Mesodermal cell (in vitro differentiated cells): ENCODE data around the gene AUTS2.

Experiments
- H3K27ac ChIP-seq: 2 replicates; pipeline ENCODE4 v1.7.0; 2013; ENCODE audit warnings: mild to moderate bottlenecking, low read depth, low read length, moderate library complexity; ENCODE audit not compliant: severe bottlenecking
- H3K36me3 ChIP-seq: 2 replicates; pipeline ENCODE4 v1.7.1; 2013; ENCODE audit warnings: mild to moderate bottlenecking, low read length, moderate library complexity; ENCODE audit not compliant: control insufficient read depth, insufficient read depth
- H3K4me1 ChIP-seq: one replicate; pipeline ENCODE4 v1.7.1; 2013; ENCODE audit warnings: mild to moderate bottlenecking, low read length; ENCODE audit not compliant: insufficient read depth, control insufficient read depth, poor library complexity, severe bottlenecking
- H3K4me3 ChIP-seq: 2 replicates; pipeline ENCODE4 v1.7.0; 2013; ENCODE audit warnings: low read length, control low read depth, mild to moderate bottlenecking; ENCODE audit not compliant: insufficient read depth, poor library complexity, severe bottlenecking; ENCODE audit errors: extremely low read depth
- H3K9me3 ChIP-seq: 2 replicates; pipeline ENCODE4 v1.7.1; 2013; ENCODE audit warnings: mild to moderate bottlenecking, low read length, moderate library complexity; ENCODE audit not compliant: control insufficient read depth
- WGBS, 2 experiments: methylation state at CpG; one replicate each; pipeline ENCODE4 v1.1.5; 2013; ENCODE audit warnings: missing lambda C conversion rate in 2 of 2; ENCODE audit not compliant: insufficient coverage in 2 of 2; 5-methylcytosine and 5-hydroxymethylcytosine counted together

Gene AUTS2

DNA sequence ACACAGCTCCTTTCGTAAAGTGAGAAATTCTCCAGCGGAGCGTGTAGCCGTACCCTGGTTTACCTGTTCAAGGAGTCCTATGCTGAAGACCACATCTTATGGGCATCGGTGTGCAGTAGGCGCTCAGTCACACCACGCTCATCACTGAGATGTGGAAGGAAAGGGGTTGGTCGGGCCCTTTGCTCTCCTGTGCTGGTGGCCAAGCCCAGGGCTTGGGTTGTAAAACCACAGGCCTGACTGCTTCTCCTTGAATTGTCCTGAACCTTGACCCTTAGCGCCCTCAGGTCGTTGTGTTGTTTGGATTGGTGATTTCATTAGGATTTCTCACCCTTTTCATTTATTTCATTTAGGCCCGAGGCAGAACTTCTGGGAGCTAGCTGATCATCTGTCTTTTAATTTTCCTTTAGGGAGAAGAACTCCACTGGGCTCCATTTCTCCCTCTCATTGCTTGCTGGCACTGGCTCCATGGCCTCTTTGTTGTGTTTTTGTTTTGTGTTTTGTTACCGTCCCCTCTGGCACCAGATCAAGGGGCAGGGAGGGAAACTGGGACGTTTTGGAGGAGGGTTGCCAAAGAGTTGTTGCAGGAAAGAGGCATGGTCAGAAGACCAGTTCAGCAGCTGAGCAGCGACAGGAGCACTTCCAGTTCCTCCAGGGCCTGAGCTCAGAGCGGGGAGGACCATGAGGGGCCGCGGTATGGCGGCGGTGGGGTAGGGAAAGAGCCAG is 1022.2 kb downstream of the AUTS2 start:
- Histone ChIP-seq H3K9me3 (peaks cover 7% of the 10 kb centered on the region), H3K4me3 (no peak overlapping the region), H3K36me3 (no peaks in the 10 kb centered on the region), H3K4me1 (peaks cover 11% of the 10 kb centered on the region), H3K27ac (no peak overlapping the region)
- 79 to 84% methylated on average over 10 to 12 of the region's 19 CpGs for WGBS, 2 experiments

DNA sequence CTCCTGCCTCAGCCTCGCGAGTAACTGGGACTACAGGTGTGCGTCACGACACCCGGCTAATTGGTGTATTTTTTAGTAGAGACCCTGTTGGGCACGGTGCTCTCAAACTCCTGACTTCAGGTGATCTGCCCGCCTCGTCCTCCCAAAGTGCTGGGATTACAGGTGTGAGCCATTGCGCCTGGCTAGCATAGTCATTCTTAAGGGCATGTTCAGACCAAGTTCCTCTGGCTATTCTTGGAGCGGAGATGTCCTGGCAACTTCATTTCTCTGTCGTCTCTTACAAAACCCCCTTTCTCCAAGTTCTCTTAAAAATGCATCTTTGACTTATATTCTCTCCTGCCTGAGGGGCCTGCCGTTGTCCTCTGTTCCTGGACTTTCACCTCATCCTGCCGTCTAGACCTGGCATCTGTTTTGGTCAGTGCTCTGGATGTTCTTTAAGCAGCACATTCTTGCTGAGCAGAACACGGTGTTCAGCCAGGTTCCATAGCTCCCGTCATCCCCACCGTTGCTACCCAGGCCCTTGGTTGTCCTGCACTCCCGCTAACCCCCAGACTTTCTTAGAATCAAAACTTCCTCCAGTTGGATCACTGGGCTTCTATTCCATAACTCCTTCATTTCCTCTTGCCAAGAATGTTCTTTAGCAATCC is 1023.8 kb downstream of the AUTS2 start:
- H3K36me3 ChIP-seq, result no peaks in the 10 kb centered on the region
- peaks cover 11% of the 10 kb centered on the region for H3K4me1 ChIP-seq
- H3K4me3 ChIP-seq, result no peak overlapping the region
- H3K9me3 ChIP-seq, result peaks cover under 1% of the 10 kb centered on the region
- H3K27ac ChIP-seq, result no peak overlapping the region
- WGBS, 2 experiments, result 88 to 91% methylated on average over 16 to 17 of the region's 17 CpGs

DNA sequence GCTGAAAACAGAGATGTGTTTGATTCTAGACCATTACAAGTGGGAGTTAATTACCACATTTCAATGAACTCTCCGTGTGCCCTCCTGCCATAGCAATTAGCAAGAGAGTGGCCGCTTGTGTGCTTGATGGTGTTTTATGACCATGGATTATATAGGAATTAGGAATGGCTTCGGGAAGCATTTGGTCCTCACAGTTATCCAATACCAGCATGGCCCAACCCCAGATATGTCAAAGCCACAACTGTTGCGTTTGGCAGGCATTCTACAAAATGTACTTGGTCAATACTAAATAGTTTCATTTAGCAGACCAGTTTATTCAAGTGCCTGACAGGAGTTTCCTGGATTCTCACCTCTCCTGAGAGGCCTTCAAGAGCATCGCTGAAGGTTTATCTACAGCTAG is 1024.7 kb downstream of the AUTS2 start:
- Histone ChIP-seq H3K36me3 (no peaks in the 10 kb centered on the region), H3K4me1 (peaks cover 11% of the 10 kb centered on the region), H3K4me3 (no peak overlapping the region), H3K27ac (no peak overlapping the region), H3K9me3 (no peaks in the 10 kb centered on the region)
- 96 to 100% methylated on average over 1 to 4 of the region's 5 CpGs for WGBS, 2 experiments

DNA sequence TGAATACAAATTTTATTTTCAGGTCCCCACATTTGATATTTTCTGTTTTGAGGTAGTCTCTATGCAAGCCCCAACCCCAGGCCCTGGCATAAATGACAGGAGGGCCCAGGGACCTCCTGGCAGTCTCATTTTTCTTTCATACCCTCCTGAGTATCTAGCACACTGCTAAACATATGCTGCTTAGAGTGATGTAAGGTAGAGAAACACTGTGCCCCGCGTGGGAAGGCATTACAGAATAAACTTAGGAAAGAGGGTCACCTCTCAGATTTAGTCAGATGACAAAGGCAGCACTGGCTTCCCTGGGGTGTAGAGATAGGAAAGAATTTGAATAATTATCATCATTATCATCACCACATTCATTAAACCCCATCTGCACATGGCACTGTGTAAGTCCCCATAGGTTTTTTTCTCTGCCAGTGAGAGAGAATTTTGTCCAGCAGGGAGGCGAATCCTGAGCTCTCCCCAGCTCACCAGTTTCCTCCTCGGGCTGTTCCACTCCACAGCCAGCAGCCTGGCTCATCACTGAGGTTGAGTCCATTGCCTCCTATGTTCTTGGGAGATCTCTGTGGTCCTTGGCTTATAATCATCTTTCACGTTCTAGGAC is 1026.3 kb downstream of the AUTS2 start:
- H3K4me3 ChIP-seq, result no peak overlapping the region

DNA sequence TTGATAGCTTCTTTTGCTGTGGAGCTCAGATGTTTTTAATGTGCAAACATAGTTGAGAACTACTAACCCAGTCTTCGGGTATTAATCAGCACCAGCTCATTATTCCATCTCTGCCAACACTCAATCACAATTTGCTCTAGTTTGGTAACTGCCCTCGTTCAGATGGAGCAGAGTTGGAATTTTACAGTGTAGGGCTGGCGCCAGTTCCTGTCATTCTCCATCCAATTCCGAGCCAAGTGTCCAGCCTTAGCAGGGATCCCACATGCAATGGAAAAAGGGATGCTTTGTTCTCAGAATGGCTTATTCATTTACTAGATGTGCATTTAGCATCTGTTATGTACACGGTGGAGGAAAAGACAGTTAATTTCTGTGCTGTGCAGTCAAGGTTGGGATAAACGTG is 1029.2 kb downstream of the AUTS2 start:
- WGBS, 2 experiments, result 90 to 100% methylated on average over 4 to 5 of the region's 6 CpGs
- Histone ChIP-seq H3K27ac (no peak overlapping the region), H3K36me3 (no peaks in the 10 kb centered on the region), H3K4me3 (no peak overlapping the region), H3K4me1 (peaks cover 14% of the 10 kb centered on the region), H3K9me3 (no peaks in the 10 kb centered on the region)

More for the DNA sequence above, 1026.3 kb downstream of the AUTS2 start:
- Histone ChIP-seq H3K4me1 (peaks cover 5% of the 10 kb centered on the region), H3K9me3 (no peaks in the 10 kb centered on the region), H3K36me3 (no peaks in the 10 kb centered on the region), H3K27ac (no peak overlapping the region)
- WGBS, 2 experiments, result 73 to 80% methylated on average over 1 to 2 of the region's 5 CpGs

DNA sequence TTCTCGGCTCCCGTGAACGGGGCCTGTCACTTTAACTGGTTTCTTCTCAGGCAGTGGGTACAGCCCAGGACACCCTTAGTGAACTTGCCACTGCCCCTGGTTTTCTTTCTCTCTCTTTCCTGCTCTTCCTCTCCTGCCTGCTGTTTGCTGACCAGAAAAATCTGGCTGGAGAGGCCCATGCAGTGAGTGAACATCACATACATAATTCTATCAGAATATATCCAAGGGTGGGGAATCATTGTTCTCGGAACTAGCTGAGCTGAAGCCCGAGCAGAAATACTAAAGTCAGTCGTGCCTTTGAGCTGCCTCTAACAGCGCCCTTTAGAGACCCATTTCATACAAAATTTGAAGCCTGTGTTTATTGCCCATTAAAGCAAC is 1032.2 kb downstream of the AUTS2 start:
- Histone ChIP-seq H3K4me3 (no peak overlapping the region), H3K4me1 (peaks cover 25% of the 10 kb centered on the region), H3K36me3 (no peaks in the 10 kb centered on the region), H3K27ac (peak overlapping the region; percentile 41), H3K9me3 (no peaks in the 10 kb centered on the region)
- WGBS, 2 experiments, result 73 to 87% methylated on average over 6 to 7 of the region's 7 CpGs

DNA sequence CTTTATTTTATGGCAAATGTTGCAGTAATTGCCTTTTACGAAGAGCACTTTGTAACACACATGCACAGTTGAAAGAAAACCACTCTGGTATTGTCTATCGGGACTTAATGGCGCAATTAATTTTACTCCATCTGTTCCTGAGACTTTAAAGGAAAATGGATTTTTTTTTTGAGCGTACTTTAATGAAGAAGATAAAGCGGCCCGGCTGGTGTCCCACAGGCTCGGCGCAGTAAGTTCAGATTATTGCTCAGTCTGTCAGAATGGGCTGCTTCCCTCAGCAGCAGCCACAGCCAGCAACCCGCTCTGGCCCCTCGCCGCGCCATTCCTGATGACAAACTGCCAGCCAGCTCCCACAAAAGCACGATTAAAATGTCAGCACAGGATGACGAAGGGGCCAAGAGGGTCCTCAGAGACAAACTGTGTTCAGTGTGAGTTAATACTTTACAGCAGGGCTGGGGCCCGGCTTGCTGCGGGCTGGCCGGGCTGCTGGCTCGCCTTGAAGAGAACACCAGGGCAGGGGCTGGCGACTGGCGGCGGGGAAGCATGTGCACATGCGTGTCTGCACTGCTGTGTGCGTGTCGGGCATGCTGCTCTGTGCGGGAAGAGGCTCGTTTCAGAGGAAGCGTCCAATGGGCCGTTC is 1032.7 kb downstream of the AUTS2 start:
- peak overlapping the region; percentile 41 for H3K27ac ChIP-seq

DNA sequence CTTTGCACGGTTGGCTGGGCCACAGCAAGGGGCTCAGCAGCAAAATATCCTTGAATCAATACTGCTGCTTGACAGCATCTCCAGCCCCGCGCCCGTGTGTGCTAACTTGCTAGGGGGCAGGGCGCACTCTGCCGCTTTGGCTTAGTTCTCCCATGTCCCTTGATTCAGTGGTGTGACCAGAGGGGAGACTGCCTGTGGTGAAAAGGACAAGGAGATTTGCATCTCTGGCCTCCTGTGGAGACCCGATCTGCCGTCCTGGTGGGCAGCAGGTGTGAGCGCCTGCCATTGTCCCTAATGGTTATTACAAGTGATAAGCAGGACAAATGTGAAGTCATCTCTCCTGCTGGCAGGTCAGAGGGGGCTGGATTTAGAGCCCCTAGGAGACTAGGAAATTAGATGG is 1033.4 kb downstream of the AUTS2 start:
- Histone ChIP-seq H3K4me1 (peaks cover 28% of the 10 kb centered on the region), H3K4me3 (no peak overlapping the region), H3K9me3 (no peaks in the 10 kb centered on the region), H3K27ac (no peak overlapping the region), H3K36me3 (no peaks in the 10 kb centered on the region)
- WGBS, 2 experiments, result 49 to 53% methylated on average over 7 to 9 of the region's 9 CpGs

More for the DNA sequence above, 1032.7 kb downstream of the AUTS2 start:
- H3K36me3 ChIP-seq, result no peaks in the 10 kb centered on the region
- no peak overlapping the region for H3K4me3 ChIP-seq
- peaks cover 28% of the 10 kb centered on the region for H3K4me1 ChIP-seq
- no peaks in the 10 kb centered on the region for H3K9me3 ChIP-seq
- 76 to 87% methylated on average over 26 to 28 of the region's 28 CpGs for WGBS, 2 experiments

DNA sequence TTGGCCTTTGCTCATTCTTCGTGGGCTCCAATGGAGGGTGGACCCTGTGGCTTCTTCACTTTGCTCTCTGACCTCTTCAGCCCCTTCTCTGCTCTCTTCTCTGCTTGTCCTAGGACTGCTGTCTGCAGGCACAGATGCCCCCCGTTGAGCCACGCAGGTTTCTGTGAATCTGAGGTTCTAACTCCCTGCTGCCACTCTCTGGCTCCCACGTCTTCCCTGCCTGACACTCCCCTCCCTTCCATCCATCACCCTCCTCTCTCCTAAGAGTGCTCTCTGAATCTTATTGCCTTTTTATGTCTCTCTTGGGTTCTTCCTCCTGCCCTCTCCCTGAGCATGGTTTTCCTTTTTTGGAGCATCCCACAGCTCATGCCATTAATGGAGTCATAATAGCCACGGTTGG is 1034.1 kb downstream of the AUTS2 start:
- H3K36me3 ChIP-seq, result no peaks in the 10 kb centered on the region
- H3K4me3 ChIP-seq, result no peak overlapping the region
- H3K27ac ChIP-seq, result no peak overlapping the region
- H3K4me1 ChIP-seq, result peaks cover 28% of the 10 kb centered on the region
- 70 to 73% methylated on average over 5 of the region's 5 CpGs for WGBS, 2 experiments
- no peaks in the 10 kb centered on the region for H3K9me3 ChIP-seq

DNA sequence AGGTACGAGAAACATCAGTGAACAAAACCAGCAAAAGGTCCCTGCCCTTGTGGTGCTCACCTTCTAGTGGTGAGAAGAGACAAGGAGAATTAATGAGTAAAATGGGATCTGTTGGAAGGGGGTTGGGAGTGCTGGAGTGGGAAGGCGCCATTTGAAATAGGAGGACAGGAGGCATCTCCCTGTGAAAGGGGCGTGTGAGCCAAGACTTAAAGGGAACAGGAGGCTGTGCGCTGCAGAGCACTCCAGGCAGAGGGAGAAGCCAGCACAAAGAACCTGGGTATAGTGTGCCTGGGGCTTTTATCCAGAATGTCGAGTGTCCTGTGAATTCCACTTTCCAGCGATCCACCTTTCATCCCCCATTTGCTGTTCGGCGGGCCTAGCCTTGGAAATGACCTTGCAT is 1035.8 kb downstream of the AUTS2 start:
- Histone ChIP-seq H3K4me1 (peaks cover 28% of the 10 kb centered on the region), H3K4me3 (no peak overlapping the region), H3K27ac (no peak overlapping the region), H3K36me3 (no peaks in the 10 kb centered on the region), H3K9me3 (no peaks in the 10 kb centered on the region)
- 95% methylated on average over 7 to 8 of the region's 8 CpGs for WGBS, 2 experiments
